SKM-1 treated with dmso at 0.1 percent for 144 hours (cell line): ENCODE data around the gene CACNA1C.

Experiments used
- DNase-seq: peaks from one replicate; lab custom pipeline; 2025; ENCODE audit not compliant: unreplicated experiment; lab: John Stamatoyannopoulos, UW

The CACNA1C gene

DNA sequence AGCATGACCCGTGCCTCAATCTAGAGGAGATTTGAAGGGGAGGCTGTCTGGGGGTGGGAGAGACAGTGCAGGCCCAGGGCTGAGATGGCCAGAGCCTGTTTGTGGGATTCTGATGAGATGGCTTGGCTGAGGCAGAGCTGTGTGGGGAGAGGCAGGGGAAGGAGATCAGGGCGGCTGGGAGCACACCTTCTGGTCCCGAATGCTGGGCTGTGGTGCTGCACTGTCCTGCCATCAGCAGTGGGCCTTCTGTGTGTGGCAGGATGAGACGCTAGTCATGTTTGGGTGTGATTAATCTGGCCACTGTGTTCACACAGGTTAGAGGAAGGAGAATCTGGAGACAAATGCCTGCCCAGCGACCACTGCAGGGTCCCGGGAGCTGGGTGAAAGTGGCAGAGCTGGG, 300.9 kb downstream of the CACNA1C start:
- DNase-seq: no peak

DNA sequence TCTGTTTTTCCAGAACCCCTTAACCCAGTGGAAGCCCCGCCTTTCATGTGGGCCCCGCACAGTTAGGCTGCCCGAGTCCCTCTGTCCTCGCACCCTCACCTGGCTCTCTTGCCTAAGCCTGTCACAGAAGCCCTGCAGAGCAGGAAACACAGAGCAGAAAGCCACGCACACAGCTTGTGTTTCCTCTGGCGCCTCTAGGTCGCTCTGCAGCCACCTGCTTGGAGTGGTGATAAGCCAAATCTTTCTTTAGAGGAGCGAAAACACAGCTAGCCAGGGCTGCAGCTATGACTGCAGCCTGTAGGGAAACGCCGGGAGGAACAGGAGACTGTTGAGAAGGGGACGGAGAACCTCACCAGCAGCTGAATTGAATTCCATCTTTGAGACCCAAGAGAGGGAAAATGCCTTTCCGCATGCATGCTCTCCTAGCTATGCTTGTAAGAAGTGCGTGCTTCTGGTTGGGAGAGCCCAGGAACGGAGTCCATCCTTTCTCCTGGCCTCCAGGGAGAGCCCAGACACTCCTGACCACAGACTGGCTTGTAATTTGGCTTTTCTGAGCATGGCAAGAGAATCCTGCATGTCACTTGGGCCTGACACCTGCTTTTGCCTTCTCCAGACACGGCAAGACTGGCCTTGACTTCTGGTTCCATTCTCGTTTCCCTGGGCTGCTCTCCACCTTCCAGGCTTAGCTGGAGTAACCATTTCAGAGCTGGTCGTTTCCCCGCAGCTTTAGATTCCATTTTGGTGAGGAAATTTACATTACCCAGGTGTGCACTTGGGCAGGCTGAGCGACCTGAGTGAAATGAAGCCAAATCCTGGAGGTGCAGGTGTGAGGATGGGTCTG, 301.6 kb downstream of the CACNA1C start:
- no peak for DNase-seq

DNA sequence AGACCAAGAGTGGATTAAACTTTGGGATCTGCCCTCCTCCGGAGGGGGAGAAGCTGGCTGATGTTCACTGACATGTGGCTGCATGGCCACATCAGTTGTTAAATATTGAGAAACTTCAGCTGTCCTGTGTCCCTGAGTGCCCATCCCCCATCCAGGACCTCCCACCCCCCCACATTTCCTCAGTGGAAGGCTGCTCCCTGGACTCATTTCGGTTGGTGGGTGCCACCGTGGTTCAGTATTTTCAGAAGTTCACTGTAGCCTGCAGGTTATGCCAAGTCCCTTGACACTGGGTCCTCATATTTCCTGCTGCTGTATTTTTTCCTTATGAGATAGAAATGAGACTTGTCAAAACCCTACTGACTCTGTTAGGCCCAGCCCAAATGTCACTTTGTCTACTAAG, 302.4 kb downstream of the CACNA1C start:
- no peak for DNase-seq

DNA sequence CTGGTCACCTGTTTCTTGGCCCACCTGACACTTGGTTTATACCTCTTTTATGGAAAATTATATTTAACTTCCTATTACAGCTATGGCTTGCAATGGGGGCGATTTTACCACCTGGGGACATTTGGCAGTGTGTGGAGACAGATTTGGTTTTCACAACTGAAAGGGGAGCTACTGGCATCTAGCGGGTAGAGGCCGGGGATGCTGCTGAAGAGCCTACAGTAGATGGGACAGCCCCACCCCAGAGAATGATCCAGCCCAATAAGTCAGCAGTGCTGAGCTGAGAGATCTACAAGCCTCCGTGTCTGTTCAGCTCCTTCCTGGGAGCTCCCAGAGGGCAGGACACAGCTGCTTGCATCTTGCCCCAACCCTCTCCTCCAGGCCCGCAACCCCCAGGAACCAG, 302.8 kb downstream of the CACNA1C start:
- DNase-seq: no peak

DNA sequence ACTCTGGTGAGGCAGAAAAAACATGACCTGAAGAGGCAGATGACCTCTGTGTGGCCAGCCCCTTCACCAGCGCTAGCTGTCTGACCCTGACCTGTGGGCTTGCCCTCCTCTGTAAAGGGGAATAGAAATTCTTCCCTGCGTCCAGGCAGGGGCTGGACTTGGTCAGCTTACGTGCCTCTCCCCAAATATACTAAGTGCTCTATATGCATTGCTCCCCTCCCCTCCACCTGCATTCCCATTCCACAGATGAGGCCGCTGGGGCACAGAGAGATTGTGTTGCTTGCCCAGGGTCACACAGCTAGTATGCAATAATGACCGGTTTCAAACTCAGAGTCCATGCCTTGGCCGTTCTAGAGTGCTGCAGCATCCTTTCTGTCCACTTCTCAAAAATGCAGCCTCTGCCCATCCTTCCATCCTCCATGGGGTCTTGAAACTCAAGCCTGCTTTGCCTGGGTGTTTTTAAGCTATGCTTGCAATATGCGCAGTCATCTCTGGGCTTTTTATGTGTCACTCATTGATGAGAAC, 303.9 kb downstream of the CACNA1C start:
- no peak for DNase-seq

DNA sequence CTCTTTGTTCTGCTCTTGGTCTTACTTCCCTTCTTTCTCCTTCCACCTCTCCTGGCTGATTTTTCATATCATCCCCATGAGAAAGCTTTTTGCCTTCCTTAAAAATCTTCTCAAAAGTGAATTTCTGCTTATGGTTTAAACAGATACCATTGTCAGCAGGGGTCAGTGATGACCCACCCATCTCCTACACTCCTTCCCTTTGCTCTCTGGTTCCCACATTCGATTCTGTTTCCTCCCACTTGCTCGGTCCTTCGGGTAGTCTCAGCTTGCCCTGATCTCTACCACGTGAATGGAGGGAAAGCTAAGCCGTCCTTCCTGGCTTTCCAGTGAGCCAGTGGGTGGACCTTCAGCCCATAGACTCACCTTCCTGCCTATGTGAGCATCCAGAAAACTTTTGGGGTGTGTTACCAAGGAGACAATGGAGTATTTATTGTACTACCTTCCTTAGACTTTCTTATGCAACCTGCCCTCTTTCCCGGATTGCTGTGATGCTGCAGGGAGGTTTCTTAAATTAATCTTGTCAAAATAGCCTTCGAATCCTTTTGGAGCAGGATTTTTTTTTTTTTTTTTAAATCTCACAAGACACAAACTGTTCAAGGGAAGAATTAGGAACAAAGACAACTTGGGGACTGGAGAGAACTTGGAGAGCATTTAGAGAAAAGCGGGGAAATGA, 306.3 kb downstream of the CACNA1C start:
- no peak for DNase-seq

DNA sequence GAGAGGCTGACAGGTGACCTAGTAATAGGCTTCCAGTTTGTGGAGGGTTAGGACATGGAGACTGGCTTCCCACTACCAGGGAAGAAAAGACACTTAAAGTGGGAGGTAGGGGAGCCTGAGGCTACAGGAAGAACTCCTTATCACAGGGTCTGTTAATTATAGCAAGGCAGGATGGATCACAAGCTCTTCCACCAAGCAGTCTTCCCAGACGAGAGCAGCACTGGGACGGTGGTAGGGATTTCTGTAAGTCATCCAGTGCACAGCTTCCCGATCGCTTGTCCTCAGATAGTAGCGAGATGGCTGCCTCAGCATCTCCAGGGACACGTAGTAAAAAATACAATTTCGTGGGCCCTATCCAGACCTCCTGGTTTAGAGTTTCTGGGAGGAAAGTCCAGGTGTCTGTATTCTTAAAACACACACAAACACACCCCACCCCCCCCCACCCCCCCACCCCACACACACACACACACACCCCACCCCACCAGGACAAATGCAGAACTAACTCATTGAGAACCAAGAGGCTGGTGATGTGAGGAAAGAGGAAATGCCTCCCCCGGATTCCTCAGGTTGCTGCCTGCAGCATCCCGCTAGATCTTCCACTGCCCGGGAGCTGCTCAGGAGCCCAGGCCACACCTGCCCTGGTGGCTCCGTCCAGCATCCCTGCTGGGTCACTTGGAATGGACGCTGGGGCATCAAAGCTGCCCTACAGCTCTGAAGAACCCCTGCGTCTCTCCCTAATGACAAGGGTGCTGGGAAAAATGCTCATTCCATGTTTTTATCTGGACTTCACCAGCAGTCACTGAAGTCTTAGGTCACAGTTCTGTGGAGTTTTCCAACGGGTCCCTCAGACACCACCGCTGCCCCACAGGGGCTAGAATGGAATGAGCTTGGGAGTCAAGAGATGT, 307.2 kb downstream of the CACNA1C start:
- DNase-seq: peak; percentile 40

DNA sequence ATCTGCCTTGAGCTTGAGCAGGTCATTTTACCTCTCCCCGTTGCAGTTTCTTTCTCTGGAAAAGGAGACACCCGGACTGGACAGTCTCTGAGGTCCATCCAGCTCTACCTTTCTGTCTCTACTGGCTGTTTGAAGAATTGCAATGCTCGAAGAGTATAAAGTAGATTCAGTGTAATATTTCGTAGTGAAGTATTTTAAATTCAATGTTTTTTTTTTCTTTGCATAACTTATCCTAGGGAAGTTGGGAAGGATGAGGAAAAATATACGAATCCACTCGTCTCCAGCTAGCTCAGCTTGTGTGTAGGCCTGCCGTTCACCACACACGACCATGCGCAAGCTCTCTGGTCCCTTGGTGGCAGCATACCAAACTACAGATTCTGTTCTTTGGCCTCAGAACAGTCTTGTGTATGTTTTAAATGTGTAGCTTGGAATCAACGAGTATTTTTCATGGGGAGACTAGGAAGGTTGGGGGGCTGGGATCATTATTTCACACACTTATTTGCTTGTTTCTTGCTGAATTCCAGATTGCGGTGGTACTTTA, 307.9 kb downstream of the CACNA1C start:
- DNase-seq: no peak

DNA sequence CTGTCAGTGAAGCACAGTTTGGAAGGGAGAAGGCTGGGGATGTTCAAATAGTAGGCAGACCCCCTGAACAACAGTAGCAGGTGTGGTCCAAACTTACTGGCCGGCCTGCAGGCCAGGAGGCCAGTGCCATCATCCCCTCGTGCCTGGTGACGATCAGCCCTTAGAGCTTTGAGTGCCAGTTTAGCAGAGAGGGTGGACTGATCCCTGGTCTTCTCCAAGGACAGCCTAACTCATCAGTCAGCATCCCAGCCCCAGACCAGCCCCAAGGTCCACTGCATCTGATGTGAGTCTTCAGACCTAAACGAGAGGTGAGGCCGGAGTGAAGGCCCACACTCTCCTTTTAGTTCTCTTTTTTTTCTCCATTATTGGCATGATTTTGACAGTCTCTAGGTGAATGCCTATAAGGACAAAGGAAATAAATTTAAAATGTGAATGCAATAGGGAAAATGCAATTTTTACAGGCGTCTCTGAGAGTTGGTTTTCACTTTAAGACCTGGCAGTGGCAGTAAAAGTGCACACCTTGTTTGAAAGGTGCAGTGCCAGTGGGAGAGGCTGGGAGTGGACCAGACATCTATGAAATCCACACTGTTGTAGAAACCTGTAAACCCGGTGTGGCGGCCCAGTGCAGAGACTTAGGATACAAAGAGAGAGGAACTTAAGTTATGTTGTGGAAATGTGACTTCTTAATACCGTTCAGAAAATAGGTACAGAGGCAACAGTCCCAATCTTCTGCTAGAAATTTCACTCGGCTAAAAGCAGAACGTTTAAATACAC, 311.2 kb downstream of the CACNA1C start:
- no peak for DNase-seq

DNA sequence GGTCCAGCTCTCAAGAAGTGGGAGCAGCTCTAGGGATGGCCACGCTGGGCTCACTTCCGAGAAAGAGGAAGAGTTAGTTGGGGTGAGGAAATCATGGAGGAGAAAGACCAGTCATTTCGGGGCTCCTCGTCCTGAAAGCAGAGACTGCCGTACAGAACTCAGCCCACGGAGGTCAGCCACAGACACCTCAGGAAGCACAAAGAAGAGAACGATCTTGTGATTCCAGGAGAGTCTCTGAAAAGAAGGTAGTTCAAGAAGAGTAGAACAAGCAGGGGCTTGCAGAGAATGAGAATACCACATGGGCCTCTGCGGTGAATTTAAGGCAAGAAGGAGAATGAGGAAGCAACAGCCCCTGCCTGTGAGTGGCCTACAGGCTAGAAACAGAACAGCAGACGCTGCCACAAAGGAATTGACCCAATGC, 311.9 kb downstream of the CACNA1C start:
- DNase-seq: peak; percentile 68

DNA sequence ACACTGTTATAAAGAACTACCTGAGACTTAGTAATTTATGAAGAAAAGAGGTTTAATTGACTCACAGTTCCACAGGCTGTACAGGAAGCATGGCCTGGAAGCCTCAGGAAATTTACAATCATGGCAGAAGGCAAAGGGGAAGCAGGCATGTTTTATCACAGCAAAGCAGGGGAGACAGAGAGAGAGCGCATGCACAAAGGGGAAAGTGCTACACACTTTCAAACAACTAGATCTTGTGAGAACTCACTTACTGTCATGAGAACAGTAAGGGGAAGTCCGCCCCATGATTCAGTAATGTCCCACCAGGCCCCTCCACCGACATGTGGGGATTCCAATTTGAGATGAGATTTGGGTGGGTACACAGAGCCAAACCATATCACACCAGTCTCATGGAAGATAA, 313.9 kb downstream of the CACNA1C start:
- no peak for DNase-seq

DNA sequence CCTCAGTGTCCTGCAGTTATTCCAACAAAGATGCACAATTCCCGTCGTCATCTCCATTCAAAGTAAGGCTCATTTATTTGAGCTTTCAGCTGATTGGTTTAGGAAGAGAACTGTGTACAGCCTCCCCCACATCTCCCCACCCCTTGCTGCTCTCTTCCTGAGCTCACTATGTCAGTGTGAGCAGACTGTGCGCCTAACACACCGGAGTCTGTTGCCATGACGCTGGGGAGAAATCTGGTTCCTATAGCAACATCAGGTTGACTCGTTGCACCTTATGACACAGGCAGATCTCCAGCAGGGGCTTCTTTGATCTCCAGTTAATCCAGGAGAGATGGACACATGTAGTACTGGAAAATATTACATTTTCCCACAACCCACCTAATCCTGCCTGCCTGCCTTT, 319.4 kb downstream of the CACNA1C start:
- DNase-seq: no peak

DNA sequence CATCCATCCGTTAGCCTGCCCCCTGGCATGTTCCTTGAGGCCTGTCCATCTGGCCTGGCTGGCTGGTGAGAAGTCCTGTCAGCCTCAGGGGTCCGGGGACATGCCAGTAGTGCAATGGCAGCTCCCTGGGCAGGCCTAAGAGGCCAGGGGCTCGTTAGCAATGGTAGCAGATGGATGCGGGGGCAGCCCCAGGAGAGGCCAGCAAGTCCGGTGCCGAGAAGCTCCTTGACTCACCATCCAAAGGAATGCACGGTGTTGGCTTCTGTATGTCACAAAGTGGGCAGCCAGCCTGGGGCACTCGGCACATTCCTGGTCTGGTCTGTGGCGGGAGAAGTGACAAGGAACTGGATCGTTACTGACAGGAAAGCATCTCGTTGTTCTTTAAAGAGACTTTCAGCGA, 319.9 kb downstream of the CACNA1C start:
- DNase-seq: no peak

DNA sequence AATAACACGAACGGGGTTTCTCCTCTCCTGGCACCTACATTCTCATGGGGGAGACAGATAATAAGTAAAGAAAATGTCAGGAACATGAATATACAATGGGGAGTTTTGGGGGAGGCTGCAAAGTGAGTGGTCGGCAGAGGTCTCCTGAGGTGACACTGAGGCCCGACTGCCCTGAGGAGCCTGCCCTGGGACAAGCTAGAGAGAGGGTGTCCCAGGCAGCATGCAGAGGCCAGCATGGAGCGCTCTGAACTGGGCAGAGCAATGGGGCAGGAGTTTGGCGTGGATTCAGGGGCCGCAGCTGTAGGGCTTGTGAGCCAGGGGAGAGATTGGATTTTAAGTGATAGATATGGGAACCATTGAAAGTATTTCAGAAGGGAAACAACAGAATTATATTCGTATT, 320.5 kb downstream of the CACNA1C start:
- DNase-seq: no peak

DNA sequence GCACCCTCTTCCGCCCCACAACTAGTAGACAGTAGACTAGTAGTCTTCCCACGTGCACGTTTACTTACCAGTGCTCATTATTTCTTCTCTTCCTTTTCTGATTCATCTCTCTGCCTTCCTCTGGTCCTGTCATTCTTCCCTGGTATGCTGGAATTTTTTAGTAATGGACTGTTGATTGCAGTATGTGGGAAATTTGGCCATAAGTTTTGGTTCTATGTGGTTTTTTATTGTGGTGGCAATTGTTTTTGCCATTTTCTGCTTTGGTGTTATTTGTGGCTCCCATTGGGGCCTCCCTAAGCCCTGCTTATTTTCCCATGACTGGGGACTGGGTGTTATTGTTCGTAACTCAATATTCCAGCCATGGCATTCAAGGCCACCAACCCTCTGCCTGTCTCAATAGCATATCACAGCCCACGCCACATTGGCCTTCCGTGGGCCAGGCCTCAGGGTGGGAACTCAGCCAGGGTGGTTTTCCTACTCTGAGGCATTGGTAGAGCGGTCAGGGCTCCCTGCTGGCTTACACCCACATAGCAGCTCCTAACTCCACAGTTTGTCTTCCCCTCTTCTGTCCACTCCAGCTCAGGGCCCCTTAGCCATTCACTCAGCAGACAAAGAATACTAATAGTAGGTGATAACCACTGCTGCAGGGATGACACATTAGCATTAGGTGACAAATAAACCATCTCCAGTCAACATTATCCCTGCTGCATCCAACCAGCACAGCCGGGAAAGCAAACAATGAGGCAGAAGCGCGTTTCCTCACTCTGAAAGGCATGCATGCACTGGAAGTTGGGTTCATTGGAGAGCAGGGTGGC, 321.5 kb downstream of the CACNA1C start:
- no peak for DNase-seq

DNA sequence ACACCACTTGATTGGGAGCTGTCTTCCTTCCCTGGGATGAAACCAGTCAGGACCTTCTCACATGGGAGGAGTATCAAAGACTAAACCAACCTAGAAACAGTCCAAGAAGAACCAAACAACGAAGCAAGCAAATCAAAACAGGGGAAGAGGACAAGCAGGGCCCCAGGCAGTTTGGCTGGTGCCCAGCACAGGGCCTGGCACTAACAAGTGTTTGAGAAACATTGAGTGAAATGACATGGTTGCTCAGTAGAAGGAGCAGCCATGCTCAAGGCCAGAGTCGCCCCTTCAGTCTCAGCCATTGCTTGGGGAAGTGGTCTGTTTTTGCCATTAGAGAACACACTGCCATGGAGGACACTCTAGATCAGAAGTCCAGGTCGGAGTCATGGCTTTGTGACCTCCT, 323.1 kb downstream of the CACNA1C start:
- DNase-seq: no peak

DNA sequence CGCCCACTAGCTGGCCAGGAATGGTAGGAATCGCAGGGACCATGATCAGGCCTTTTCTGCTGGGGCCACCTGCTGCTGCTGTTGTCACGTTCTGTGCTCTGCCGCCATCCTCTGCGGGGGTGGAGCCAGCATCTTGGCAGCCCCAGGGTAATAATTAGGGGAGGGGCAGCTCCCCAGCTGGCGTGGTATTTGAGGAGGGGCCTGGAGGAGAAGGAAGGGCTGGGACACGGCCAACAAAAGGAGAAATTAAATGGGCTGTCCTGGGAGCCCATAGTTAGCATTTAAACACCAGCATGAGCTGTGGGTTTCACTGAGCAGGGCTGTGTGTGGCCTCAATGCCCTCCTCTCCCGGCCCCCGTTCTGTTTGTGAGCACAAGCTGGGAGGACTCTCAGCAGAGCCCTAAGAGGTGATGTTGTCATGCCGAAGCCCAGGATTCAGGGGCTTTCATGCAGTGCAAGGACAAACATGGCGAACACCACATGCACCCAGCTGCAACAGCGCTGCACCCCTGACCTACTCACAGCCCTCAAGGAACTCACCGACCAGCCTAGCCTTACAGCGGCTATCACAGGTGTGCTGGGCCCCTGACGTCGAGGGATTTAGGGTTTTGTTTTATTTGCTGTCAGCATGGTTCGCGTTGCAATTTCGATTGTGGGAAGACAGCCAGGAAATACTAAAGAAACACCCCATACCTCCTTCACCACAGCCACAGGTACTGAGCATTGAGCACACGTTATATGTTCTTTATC, 324.3 kb downstream of the CACNA1C start:
- DNase-seq: no peak

DNA sequence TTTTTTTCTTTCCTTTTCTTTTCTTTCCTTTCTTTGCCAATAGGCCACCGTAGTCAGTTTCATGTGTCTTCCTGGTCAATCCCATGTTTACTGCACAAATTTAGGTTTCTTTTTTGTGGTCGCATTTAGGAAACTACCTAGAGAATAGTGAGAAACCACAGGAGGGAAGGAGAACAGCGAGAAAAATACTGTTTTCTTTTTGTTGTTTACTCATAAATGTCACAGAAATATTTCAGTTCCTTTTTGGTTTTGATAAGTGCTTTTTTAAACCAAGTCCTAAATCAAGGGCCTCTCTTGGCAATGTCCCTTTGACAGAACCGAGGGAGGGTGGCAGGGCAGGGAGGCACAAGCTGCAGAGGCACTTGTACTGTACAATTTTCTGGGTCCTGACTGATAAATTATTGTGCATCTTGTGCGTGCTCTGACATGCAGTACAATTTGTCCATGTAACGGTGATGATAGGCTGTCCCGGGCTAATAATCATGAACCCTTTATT, 326.1 kb downstream of the CACNA1C start:
- DNase-seq: no peak

DNA sequence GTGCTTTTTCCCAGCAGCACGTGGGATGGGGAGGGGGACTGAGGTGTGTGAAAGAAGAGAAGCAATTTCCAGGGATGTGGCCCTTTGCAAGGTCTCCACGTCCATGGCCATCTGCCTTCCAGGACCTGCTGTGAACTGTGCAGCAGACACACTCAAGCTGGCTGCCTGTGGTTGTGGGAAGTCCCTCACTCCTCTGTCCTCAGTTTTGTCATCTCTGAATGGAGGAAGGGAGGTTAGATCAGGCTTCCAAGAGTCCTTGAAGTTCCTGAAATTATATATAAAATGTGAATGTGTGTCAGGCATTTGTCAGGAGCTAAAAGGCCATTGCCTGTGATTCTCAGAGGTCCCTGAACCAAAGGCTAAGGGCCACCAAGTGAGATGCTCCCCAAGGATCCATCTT, 328.2 kb downstream of the CACNA1C start:
- no peak for DNase-seq
